Dermis blood vessel endothelial cell (primary cell): Measurements from ENCODE around the gene SKP2. TPM values are rescaled to one million over a fixed set of nuclear protein-coding genes. Genes with fewer than 3 reads are reported as not detected.
A peak's percentile ranks its signal among the peaks of the same experiment; 100 is the strongest.
"Not testable (repeated sequence)": the region's sequence is repeated elsewhere in the genome, so short reads cannot be mapped to it uniquely, and the experiment has no call there.

Experiments used
- DNase-seq: peaks from one replicate; pipeline ENCODE4 v3.0.0; 2010
- total RNA-seq: library from RNA; depleted of rRNA; stranded (reverse); fragments of >200 nt; gene quantifications from 2 replicates; pipeline ENCODE4 v1.2.3, GENCODE V29; 2014

SKP2 gene
- 32.3 and 51.9 TPM in 2 replicates for total RNA-seq

DNA sequence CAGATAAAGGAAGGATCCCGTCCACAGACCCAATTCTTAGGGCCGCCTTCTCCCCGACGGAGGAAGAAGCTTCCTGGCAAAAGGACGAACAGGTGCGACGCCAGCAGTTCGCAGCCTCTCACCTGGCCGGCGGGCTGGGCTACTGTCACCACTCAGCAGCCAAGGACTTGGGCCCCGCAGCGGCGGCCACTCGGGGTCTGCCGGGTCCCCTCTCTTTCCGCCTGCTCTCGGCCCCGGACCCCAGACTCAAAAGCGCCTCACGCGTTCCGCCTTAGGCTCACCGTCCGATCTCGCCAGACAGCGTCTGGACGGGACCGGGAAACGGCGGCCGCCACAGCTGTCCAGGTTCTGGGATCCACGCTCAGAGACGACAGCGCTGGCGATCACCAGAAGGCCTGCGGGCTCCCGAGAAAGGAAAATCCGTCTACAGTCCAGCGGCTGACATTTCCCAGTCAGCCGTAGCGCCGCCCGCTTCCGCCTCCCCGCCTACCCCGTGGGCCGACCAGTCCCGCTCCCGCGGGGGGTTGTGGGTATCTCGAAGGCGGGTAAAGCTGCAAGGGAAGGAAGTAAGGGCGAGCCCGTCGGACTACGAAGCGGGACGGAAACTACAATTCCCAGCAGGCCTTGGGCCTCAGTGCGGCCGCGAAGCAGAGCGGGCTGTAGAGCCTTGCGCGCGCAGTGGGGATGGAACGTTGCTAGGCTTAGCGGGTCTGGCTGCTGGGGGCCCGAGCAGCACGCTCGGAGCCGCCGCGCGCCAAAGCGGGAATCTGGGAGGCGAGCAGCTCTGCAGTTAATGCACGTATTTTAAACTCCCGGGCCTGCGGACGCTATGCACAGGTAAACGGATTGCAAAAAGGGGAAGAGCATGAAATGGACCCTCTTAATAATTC, at the start of gene SKP2, which contains the start of gene LMBRD2:
SKP2 (plus strand) TSS at position 678 of the 890 bp plus-strand sequence; CDS start at position 830, 152 bp downstream.
LMBRD2 (minus strand) TSS at position 454 of the 890 bp plus-strand sequence. CDS start 8,538 bp downstream, outside the sequence.
- peak; percentile 99 for DNase-seq

DNA sequence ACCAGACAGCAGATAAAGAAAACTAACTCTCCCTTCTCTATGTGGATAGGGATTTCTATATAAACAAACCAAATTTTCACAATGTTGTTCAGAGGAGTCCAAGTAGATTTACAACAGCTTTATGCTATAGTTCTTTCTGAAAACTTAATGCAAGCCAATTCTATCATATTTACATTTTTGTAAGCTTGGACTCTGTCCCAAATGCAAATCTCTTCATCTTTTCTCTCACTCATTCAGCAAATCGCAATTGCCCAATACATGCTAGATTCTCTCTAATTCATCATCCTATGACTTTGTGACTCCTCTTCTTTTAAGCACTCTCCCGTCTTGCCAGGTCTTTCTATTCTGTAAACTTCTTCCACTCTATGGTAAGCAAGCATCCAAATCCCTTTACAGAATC, 46.1 kb upstream of the SKP2 start:
- no peak for DNase-seq

DNA sequence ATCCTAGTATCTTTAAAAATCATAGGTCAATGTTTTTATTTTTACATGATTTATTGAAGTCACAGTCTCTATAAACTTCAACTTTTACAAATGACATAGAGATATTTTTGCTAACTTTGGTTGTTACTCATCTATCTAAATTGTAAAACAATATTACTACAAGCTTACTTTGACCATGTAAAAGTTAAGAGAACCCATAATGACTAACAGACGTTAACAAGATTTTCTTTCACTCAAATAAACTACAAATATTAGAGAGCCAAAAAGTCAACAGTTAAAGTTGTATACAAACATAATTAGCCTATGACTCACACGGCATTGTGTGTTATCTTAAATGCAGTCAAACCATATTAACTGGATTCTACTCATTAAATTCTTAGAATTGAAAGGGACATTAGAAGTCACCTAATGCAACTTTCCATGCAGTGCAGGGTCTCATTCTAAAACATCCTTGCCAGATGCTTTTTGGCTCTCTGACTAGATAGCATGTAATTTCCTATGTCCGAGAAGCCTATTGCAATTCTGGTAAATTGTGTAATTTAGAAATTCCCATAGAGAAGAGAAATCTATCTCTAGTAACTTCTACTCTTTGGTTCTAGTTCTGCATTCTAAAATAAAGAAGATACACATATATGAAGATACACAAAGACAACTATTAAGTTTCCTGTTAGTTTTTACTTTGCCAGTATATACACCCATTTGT, 43.0 kb upstream of the SKP2 start:
- no peak for DNase-seq

DNA sequence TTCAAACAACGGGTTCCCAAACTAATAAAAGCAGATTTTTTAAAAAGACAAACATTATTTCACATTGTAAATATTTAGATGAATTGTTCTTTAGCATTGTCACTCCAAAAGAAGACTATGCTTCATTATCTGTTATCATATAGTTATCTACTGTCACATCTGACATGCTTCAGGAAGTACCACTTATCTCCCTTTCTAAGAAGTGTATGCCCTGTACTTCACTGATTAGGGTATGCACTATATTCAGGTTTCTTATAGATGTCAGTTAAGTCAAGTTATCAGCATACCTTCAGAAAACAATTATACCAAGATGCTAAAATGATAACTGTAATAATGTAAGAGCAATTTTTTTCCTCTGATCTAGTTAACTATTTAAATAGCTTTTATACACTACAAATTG, 40.7 kb upstream of the SKP2 start:
- DNase-seq = no peak

DNA sequence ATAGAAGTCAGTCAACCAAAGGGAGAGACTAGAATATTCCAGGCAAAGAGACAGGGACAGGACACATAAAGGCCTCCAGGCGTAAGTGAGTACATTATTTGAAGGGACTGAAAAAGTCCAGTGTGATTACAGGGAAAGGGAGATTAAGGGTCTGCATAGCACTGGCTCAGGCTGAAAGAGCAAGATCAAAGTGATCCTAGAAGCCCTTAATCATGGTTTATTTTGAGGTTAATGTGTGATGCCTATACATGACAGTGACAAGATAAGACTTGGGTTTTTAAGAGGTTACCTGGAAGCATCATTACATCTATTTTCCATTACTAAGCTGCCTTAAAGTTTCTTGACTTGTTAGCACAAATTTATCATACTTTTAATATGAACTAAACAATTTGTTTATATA, 26.0 kb upstream of the SKP2 start:
- DNase-seq = no peak

DNA sequence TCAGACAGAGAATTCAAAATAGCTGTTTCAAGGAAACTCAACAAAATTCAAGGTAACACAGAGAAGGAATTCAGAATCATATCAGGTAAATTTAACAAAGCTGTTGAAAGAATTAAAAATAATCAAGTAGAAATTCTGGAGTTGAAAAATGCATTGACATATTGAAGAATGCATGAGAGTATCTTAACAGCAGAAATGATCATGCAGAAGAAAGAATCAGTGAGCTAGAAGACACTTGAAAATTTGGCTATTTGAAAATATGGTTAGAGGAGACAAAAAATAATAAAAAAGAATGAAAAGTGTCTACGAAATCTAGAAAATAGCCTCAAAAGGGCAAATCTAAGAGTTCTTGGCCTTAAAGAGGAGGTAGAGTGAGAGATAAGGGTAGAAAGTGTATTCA, 23.1 kb upstream of the SKP2 start:
- no peak for DNase-seq

DNA sequence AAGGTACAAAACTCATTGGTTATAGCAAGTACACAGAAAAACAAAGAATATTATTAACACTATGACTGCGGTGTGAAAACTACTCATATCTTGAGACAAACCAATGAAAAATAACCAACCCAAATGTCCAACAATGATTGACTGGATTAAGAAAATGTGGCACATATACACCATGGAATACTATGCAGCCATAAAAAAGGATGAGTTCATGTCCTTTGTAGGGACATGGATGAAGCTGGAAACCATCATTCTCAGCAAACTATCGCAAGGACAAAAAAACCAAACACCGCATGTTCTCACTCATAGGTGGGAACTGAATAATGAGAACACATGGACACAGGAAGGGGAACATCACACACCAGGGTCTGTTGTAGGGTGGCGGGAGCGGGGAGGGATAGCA, 22.2 kb upstream of the SKP2 start:
- not testable (repeated sequence) for DNase-seq

DNA sequence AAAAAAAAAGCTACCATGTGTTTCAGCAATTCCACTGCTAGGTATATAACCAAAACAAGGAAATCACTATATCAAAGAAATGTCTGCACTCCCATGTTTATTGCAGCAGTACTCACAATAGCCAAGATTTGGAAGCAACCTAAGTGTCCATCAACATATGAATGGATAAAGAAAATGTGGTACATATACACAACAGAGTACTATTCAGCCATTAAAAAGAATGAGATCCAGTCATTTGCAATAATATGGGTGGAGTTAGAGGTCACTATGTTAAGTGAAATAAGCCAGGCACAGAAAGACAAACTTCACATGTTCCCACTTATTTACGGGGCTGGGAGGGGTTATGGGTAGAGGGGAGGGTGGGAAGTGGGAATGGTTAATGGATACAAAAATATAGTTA, 18.9 kb upstream of the SKP2 start:
- not testable (repeated sequence) for DNase-seq

DNA sequence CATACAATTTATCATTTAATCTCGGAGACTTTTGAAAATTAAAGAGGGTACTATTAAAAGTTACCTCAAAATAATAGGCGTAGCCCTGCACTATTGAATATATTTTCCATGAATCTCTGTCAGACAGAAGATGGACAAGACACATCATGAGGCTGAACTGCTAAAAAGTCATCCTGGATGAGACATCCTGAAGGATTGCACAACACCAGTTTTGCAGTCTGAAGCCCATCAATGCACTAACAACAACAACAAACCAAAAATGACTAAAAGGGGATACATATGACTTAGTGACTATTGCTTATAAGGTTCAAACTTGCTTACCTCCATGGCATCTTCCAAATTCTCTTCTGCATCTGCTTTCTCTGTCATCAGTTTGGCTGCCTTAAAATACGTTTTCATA, 15.9 kb upstream of the SKP2 start:
- no peak for DNase-seq

DNA sequence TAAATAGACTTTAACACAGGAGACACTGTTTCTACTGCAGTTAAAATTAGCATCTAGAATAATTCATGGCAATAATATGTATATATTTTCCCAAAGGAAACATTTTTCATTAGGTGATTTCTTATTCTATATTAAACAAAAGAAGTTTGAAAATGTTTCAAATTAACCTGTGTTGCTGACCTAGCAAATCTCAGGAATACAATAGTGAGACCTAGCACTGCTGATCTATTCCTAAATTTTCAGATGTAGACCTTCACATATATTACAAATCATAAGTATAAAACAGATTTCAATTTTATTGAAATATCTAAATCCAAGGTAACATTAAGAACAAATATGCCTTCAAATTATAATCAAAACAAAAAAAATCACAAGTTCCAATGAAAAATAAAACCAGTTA, 15.3 kb upstream of the SKP2 start:
- DNase-seq = no peak

DNA sequence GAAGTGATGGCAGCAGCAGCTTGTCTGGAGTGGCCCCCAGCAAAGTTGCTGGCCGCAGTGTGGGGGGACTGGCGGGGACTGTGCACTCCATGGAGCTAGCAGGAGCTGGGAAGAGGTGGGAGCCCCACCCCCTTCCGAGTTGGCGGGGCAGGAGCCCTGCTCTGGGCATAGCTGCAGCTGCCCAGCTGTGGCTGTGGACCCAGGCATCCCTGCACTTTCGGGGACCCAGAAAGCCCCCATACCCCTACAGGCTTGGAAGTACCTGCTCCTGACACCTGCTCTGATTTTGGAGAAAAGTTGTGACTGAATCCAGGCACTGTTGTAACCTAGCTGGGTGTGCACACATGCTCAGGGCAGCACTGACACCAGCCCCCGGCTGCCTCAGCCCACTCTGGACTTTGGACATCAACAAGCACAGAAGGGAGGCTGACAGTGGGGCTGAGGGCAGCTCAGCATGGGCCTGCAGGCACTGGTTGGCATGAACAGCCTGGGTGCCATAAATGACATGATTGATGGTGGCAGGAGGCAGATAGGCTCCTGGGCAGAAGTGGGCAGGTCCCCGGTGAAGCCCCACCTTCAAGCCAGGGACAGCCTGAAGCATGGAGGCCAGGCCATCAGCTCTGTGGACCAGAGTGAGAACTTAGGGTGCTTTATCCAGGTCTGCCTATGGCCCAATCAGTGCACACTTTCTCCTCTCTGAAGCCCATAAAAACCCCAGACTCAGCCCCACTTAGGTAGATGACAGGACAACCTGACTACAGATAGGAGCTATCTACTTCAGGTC, 12.8 kb upstream of the SKP2 start:
- no peak for DNase-seq

DNA sequence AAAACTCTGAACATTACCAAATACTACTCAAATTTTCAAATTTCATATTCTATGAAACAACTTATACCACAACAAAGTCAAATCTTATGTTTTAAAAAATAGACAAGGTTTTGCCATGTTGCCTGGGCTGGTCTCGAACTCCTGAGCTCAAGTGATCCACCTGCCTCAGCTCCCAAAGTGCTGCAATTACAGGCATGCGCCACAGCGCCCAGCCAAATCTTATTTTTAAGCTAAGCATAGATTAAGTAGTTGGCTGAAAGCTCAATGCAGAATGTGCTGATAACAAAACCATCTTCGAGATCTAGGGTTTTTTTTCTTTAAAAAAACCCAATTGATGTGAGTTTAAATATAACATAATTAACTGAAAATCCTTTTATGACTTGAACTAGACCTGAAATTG, 6.6 kb upstream of the SKP2 start:
- no peak for DNase-seq

DNA sequence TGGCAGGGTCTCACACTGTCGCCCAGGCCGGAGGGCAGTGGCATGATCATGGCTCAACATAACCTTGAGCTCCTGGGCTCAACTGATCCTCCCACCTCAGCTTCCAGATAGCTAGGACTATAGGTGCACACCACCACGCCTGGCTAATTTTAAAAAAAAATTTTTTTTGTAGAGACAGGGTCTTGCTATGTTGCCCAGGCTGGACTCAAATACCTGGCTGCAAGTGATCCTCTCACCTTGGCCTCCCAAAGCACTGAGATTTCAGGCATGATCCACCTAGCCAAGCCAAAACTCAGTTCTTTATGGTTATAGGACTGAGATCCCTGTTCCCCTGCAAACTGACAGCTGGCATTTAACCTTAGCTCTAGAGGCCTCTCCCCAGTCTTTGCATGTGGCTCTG, 5.5 kb upstream of the SKP2 start:
- DNase-seq = no peak

DNA sequence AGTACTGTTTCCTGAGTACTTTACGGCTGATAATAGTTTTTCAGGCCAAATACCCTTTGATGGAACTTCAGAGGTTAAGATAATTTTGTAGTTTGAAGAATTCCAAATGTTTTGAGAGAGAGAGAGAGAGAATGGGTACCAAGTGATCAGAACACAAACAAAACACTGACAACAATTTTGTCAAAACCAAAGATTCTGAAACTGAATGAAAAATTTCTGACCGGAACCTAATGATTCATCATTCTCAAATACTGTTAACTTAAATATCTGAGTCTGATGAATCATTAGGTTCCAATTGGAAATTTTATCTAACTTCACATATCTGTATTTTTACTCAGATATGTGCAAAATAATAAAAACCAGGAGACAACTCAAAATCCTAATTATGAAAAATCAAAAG, 4.2 kb upstream of the SKP2 start:
- DNase-seq = peak; percentile 20

DNA sequence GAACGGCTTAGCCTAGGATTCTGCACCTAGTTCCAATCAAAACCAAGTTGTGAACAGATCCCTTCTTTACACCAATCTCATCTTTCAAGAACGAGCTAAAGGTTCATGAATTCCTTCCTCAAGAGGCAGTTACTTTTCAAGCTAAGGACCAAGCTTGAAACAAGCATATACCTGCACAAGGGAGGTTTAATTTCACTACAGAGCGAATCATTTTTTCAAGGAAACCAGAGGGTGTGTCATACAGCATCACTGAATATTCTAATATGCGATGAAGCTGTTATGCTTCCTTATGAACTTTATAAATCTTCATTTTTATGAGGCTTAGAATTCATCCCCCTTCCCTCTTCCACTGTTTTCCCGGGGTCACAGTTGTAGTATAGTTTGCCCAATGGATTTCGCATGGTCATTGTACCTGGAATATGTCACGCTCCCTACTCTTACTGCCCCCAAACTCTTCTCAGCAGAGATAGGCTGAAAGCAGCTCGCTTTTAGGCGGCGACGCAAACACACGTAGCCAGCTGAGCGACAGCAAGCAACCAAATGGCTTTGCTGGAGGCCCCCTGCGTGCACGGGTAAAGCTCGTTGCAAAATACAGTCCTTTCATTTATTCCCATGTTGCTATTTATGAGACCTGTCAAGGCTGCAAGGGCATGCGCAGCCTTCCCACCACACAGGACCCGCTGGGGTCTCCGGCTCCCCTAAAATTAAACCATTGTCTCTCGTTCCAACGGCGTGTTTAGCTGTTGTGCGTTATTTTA, 1.1 kb upstream of the SKP2 start:
- DNase-seq = peak; percentile 71

DNA sequence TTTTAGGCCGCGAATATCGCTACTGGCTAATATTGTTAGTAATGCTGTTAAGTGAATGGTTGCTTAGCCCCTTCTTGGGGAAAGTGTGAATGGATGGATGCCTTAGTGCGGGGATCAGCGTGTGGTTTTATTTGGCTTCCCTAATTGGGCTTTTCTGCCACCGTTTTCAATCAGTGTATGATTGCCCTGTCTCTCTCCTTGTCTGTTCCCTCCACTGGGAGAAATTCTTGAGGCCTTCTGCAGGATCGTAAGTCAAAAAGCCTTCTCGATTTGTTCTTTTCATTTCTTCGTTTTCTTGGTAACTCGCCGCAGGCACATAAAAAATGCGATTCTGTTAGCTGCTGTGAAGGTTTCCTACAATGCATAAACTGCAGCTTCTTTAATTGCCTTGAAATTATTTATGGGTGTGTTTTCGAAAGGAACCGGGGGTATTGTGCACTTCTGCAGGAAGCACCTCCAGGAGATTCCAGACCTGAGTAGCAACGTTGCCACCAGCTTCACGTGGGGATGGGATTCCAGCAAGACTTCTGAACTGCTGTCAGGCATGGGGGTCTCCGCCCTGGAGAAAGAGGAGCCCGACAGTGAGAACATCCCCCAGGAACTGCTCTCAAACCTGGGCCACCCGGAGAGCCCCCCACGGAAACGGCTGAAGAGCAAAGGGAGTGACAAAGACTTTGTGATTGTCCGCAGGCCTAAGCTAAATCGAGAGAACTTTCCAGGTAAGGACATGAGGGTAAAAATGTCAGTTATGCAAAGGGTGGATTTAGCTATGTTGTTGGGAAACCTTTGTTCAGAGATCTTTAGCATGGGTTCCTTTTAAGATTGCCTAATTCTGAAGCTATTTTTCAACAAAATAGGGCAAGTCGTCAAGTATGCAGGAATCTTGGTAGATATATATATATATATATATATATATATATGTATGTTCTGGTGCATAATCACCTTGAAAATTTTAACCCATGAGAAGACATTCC, 700 bp downstream of the SKP2 start:
- DNase-seq = peak; percentile 35

DNA sequence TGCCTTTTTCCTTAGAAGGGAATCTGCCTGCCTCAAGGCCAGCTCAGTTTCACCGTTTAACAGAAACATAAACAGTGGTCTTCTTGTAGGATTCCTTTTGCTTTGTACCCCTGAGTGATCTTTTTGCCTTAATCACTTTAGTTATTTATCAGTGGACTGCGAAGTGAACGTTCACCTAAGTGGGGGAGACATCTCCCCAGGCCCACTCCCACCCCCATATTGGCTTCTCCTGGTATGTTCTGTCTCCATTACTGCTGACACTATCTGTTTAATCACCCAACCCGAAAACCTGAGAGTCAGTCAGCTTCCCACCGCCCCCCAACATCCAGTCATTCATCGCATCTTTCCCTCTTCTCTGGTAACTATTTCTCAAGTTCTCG, 1.4 kb downstream of the SKP2 start:
- DNase-seq = no peak

DNA sequence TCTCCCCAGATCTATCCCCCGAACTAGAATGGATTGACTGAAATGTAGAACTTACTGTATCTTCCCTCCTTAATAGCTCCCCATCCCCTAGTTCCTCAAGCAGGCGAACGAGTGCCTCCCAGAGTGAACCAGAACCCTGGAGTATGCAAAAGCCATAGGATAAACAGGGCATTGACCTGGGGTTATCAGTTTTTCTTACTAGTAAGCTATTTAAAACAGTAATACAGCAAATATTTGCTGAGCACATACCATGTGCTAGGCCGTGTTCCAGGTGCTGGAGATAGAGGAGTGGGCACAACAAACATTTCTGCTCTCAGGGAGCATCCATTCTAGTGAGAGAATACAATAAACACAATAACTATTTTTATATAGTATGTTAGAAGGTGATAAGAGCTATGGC, 1.8 kb downstream of the SKP2 start:
- DNase-seq = no peak

DNA sequence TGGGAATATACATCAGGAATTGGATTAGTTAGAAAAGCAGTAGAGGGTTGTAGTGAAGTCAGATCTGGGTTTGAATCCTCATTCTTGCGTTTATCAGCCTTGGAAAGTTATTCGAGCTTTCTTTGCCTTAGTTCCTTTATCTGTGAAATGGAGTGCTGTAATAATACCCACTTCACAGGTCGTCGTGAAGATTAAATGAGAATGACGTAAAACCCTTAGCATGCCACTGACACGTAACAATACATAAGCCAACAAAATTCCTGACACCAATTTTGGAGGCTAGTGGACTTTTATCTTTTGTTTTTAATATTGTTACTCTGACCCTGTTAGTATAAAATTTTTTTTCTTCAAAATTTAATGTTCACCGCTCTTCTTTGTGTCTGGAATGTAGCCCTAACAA, 3.4 kb downstream of the SKP2 start:
- no peak for DNase-seq

DNA sequence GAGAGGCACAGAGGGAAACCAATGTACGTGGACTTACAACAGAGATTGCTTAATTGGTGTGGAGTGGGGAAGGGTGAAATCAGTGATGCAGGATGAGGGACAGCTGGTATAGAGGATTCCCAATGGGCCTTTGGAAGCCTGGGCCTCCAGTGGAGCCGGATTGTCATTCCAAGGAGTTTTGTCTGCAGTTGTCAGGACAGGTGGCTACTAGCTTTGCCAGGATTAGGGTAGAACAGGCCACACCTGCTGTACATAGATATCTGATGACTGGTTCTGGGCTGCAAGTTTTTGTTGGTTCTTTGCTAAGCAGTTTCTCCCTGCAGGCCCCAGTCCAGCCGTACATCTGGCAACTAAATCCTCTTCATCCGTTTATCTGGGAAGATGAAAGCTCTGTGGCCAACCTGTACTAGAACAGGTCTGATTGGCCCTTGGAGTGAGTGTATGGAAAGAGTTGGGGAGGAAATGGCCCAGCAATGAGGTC, 4.2 kb downstream of the SKP2 start:
- DNase-seq = peak; percentile 44

DNA sequence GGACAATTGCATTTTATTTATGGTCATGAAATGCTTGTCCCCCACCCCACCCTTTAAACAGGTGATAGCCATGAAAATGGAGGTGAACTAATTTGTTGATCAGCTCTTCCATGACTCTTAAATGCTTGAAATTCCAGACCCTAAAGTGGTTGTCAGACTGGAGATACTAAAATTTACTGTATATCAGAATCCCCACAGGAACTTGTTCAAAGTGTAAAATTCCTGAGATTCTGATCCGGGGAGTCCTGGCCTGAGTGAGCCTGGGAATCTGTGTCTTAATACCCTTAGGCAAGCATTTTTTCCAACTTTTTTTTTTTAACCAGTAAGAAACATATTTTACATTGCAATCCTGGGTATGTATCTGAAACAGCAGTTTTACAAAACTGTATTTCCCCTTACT, 4.7 kb downstream of the SKP2 start:
- peak; percentile 12 for DNase-seq
